Measurements from ENCODE around the gene DCTN1.
"Not testable (repeated sequence)": the region's sequence is repeated elsewhere in the genome, so short reads cannot be mapped to it uniquely, and the experiment has no call there.

Gene DCTN1

DNA sequence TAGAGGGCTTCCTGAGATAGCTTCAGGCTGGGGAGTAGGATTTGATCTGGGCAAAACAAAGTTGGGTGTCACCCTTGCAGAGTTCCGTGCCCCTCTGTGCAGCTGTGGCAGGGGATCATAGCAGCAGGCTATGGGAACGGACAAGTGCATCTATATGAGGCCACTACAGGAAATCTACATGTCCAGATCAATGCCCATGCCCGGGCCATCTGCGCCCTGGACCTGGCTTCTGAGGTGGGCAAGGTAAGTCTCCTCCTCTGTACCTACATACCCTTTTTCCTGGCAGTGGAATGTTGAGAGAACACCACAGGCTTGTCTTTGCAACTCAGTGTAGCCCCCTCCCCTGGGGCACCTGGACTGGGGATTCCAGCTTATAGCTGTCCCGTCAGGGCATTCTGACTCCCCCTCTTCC, 44.9 kb upstream of the DCTN1 start:
- Histone ChIP-seq H3K27ac (no peak overlapping the region), H3K4me3 (ENCODE audit: low read depth, low read length) (no peak overlapping the region), H3K36me3 (replicated peaks) (peaks cover 35% of the 10 kb centered on the region), H3K27me3 (replicated peaks) (no peaks in the 10 kb centered on the region)
- in situ Hi-C loops (cut with HindIII; ENCODE audit: low pct_ligation_motif_present, low sequenced_read_pairs), result no loop called here
- TF ChIP-seq, protein P1, sequence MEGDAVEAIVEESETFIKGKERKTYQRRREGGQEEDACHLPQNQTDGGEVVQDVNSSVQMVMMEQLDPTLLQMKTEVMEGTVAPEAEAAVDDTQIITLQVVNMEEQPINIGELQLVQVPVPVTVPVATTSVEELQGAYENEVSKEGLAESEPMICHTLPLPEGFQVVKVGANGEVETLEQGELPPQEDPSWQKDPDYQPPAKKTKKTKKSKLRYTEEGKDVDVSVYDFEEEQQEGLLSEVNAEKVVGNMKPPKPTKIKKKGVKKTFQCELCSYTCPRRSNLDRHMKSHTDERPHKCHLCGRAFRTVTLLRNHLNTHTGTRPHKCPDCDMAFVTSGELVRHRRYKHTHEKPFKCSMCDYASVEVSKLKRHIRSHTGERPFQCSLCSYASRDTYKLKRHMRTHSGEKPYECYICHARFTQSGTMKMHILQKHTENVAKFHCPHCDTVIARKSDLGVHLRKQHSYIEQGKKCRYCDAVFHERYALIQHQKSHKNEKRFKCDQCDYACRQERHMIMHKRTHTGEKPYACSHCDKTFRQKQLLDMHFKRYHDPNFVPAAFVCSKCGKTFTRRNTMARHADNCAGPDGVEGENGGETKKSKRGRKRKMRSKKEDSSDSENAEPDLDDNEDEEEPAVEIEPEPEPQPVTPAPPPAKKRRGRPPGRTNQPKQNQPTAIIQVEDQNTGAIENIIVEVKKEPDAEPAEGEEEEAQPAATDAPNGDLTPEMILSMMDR (IDR thresholded peaks at IDR 0.05; ENCODE audit: low read depth, low read length, missing control alignments), result no peak
- DNase-seq, result no peak

DNA sequence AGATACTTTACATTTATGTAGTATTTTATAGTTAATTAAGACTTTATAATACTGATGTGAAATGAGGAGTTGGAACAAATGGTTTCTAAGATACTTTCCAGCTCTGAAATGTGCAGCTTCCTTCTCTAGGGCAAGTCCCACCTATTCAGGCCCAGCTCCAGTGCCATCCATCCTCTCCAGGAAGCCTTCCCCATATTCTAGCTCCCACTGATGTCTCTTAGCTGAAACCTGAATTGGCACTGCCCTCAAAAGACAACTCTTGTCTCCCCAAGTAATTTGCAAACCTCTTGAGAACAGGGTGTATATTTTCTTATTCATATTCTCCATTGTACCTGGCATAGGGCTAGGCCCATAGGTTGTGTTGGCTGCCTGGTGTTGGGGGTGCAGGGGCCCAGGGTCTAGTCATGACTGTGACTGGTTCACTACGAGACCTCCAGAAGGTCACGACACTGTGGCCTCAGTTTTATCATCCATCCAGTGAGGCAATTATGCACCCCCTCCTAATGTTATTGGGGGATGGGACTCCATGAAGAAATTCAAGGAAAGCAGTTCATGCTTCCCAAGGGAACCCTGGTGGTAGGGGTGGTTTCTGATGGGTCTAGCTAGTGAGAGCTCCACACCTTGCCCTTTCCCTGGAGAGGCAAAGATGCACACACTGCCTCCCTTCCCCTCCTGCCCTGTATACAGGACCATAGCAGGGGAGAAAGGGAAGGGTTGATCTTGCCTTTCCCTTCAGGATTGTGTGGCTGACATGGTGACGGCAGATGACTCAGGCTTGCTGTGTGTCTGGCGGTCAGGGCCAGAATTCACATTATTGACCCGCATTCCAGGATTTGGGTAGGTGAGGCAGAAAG, 44.3 kb upstream of the DCTN1 start:
- H3K27ac ChIP-seq, result no peak overlapping the region
- no peaks in the 10 kb centered on the region for H3K27me3 ChIP-seq (replicated peaks)
- DNase-seq, result no peak
- TF ChIP-seq, protein P1 (IDR thresholded peaks at IDR 0.05; ENCODE audit: low read depth, low read length, missing control alignments), result no peak
- in situ Hi-C loops (cut with HindIII; ENCODE audit: low pct_ligation_motif_present, low sequenced_read_pairs), result no loop called here
- no peak overlapping the region for H3K4me3 ChIP-seq (ENCODE audit: low read depth, low read length)
- peaks cover 33% of the 10 kb centered on the region for H3K36me3 ChIP-seq (replicated peaks)

DNA sequence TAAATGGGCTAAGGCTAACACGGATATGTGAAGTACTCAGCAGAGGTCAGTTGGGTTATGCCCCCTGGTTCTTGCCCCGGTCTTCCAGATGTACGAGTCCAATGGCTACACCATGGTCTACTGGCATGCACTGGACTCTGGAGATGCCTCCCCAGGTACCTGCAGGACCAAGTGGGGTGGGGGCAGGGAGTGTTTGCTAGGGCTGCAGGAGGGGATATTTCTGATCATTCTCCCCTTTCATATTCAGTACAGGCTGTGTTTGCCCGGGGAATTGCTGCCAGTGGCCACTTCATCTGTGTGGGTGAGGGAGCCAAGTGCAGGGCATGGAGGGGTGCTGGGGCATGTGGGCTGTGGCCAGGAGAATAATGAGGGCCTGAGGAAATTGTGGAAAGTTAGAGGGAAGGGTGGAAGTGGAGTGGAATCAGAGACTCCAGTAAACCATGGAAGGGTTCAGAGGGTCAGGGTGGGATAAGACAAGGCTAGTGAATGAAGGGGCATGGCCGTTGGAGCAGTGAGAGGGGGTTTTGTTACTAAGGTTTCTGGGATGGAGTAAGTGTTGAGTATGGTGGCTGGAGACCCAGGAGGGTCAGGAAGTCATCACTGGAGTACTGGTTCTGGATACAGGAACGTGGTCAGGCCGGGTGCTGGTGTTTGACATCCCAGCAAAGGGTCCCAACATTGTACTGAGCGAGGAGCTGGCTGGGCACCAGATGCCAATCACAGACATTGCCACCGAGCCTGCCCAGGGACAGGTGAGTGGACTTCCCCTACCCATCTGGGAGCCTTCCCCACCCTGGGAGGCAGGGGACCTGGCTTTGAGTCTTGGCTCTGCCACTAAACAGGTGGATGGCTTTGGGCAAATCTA, 43.4 kb upstream of the DCTN1 start:
- TF ChIP-seq, protein P1 (IDR thresholded peaks at IDR 0.05; ENCODE audit: low read depth, low read length, missing control alignments), result no peak
- Histone ChIP-seq H3K27ac (no peak overlapping the region), H3K4me3 (ENCODE audit: low read depth, low read length) (no peak overlapping the region), H3K36me3 (replicated peaks) (peaks cover 25% of the 10 kb centered on the region), H3K27me3 (replicated peaks) (no peaks in the 10 kb centered on the region)
- in situ Hi-C loops (cut with HindIII; ENCODE audit: low pct_ligation_motif_present, low sequenced_read_pairs), result no loop called here
- no peak for DNase-seq

DNA sequence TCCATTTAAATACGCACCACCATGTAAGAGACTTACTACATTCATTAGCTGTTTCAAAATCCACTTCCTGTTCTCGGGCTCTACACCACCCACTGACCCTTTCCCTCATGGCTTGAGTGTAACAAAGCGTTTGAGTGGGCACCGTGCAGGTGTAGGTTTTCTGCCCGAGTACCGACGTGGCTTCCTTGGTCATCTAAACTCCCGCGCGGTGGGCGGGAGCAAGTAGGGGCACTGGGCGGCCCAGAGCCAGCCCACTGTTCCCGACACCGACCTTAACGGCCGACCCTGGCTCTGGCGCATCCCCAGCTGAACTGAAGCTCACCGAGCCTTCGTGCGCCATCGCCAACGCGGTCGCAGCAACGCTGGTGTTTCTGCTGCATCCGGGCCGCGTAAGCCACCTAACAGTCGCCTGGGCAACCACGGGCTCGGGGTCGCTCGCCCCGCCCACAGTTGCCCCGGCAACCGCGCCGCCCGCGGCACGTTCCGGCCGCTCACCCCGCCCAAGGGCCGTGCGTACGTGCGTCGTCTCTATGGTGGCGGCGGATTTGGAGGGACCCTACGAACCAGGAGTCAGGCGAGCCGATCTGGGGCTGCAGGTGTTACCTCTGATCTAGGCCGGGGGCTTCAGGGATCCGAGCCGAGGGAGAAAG, 41.2 kb upstream of the DCTN1 start, which contains the start of the genes C2orf81 and WDR54:
TSS of gene C2orf81 (minus strand) at position 399 of the 650 bp plus-strand sequence. CDS start at position 340, 59 bp downstream.
TSS of gene WDR54 (plus strand) at position 510 of the 650 bp plus-strand sequence. CDS start 424 bp downstream, outside the sequence.
- TF ChIP-seq, protein P1 (IDR thresholded peaks at IDR 0.05; ENCODE audit: low read depth, low read length, missing control alignments), result no peak
- peaks cover 9% of the 10 kb centered on the region for H3K36me3 ChIP-seq (replicated peaks)
- in situ Hi-C loops (cut with HindIII; ENCODE audit: low pct_ligation_motif_present, low sequenced_read_pairs), result no loop called here
- DNase-seq, result peak; percentile 77
- peak within 1 kb of the TSS; percentile 80 for H3K4me3 ChIP-seq (ENCODE audit: low read depth, low read length)
- H3K27me3 ChIP-seq (replicated peaks), result no peaks in the 10 kb centered on the region
- H3K27ac ChIP-seq, result peak within 1 kb of the TSS; percentile 56

DNA sequence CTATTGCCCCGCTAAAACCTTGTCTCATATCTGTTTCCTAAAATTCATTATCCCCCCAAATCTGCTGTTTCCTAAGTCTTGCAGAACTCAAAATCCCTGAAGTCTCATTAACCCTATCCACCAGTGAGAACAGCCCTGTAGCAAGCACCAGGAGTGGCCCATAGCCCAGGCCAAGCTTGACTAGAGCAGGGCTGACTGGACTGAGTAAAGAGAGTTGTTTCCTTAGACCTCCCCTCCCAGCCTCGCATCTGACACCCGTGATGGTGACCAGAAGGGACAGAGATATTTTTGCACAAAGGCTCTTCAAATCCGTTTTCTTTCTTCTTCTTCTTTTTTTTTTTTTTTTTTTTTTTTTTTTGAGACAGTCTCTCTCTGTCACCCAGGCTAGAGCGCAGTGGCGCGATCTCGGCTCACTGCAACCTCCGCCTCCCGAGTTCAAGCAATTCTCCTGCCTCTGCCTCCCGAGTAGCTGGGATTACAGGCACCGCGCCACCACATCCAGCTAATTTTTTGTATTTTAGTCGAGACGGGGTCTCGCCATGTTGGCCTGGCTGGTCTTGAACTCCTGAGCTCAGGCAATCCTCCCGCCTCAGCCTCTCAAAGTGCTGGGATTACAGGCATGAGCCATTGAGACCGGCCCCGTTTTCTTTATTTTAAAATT, 40.5 kb upstream of the DCTN1 start:
- H3K36me3 ChIP-seq (replicated peaks); DNase-seq; H3K4me3 ChIP-seq (ENCODE audit: low read depth, low read length); in situ Hi-C loops (cut with HindIII; ENCODE audit: low pct_ligation_motif_present, low sequenced_read_pairs); H3K27ac ChIP-seq; H3K27me3 ChIP-seq (replicated peaks): not testable (repeated sequence)

Measured in brain microvascular endothelial cell (primary cell).